ENCODE results near the gene ELMOD2. TPM values are rescaled to one million over a fixed set of nuclear protein-coding genes. Genes with fewer than 3 reads are reported as not detected.

ELMOD2 gene
- total and polyA plus RNA-seq, 2 of the 13 experiments (the other 11 are each of a cell fraction or from before 2014, with no cell fraction given) = 10.2 to 38.1 TPM

DNA sequence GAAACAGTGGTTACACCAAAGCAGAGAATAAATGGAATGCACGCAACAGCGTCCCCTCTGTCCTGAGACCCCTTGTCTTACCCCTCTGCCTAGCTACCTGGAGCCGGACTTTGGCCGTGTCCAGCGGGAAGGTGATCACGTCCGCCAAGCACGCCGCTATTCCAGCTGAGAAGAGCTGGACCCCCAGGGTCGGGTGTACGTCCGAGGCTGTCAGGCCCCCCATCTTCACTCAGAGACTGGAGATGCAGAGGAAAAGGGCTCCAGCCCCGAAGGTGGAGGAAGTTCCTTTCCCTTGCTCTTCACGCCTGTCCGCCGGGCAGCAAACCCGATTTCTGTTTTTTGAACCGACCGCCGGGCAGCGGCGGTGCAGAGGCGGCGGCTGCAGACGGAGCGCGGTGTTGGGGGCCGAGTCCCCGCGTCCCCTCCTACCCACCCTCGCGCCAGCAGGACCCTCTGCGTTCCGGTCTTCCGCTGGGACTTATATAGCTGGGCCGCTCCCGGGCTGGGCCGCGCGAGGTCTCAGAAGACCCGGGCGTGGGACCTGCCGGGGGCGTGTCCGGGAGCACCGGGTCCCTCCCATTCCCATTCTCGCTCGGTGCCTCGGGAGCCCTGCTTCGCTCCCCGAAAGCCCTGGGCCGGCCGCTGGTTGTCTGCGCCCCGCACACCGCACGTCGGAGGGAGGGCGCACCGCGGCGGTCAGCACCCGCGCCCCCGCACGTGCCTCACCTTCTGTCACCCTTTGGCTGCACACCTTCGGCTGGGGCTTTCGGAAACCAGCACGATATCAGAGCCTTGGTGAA is 44.7 kb downstream of the ELMOD2 start, which contains the start of gene UCP1 (continued):
- TF ChIP-seq, protein P1, sequence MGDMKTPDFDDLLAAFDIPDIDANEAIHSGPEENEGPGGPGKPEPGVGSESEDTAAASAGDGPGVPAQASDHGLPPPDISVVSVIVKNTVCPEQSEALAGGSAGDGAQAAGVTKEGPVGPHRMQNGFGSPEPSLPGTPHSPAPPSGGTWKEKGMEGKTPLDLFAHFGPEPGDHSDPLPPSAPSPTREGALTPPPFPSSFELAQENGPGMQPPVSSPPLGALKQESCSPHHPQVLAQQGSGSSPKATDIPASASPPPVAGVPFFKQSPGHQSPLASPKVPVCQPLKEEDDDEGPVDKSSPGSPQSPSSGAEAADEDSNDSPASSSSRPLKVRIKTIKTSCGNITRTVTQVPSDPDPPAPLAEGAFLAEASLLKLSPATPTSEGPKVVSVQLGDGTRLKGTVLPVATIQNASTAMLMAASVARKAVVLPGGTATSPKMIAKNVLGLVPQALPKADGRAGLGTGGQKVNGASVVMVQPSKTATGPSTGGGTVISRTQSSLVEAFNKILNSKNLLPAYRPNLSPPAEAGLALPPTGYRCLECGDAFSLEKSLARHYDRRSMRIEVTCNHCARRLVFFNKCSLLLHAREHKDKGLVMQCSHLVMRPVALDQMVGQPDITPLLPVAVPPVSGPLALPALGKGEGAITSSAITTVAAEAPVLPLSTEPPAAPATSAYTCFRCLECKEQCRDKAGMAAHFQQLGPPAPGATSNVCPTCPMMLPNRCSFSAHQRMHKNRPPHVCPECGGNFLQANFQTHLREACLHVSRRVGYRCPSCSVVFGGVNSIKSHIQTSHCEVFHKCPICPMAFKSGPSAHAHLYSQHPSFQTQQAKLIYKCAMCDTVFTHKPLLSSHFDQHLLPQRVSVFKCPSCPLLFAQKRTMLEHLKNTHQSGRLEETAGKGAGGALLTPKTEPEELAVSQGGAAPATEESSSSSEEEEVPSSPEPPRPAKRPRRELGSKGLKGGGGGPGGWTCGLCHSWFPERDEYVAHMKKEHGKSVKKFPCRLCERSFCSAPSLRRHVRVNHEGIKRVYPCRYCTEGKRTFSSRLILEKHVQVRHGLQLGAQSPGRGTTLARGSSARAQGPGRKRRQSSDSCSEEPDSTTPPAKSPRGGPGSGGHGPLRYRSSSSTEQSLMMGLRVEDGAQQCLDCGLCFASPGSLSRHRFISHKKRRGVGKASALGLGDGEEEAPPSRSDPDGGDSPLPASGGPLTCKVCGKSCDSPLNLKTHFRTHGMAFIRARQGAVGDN (CRISPR knock-in tag; IDR thresholded peaks at IDR 0.05) = peak; percentile 55
- TF ChIP-seq NFKB2 (CRISPR knock-in tag; IDR thresholded peaks at IDR 0.05; ENCODE audit: borderline replicate concordance) (0 out of 2 replicates have a peak, but pooled peaks have one; percentile 28), FOSL2 (CRISPR knock-in tag; IDR thresholded peaks at IDR 0.05) (no peak), NCOA1 (CRISPR knock-in tag; IDR thresholded peaks at IDR 0.05) (0 out of 2 replicates have a peak, but pooled peaks have one; percentile 78), ZEB1 (IDR thresholded peaks at IDR 0.05; ENCODE audit: insufficient replicate concordance, low read depth) (peak; percentile 46), GABPB1 (CRISPR knock-in tag; IDR thresholded peaks at IDR 0.05) (peak; percentile 37; the same call in 1 of the 2 replicates), ZNF598 (CRISPR knock-in tag; IDR thresholded peaks at IDR 0.05; ENCODE audit: borderline replicate concordance) (no peak), ZSCAN22 (CRISPR knock-in tag; IDR thresholded peaks at IDR 0.05) (no peak), MYC (CRISPR knock-in tag; IDR thresholded peaks at IDR 0.05; ENCODE audit: borderline replicate concordance) (0 out of 2 replicates have a peak, but pooled peaks have one; percentile 33), JUN (CRISPR knock-in tag; IDR thresholded peaks at IDR 0.05) (no peak), CENPT (CRISPR knock-in tag; IDR thresholded peaks at IDR 0.05; ENCODE audit: low read depth) (no peak), ZNF891 (CRISPR knock-in tag; IDR thresholded peaks at IDR 0.05) (no peak), ZNF766 (CRISPR knock-in tag; IDR thresholded peaks at IDR 0.05; ENCODE audit: borderline replicate concordance) (no peak)
- TF ChIP-seq, protein P2, sequence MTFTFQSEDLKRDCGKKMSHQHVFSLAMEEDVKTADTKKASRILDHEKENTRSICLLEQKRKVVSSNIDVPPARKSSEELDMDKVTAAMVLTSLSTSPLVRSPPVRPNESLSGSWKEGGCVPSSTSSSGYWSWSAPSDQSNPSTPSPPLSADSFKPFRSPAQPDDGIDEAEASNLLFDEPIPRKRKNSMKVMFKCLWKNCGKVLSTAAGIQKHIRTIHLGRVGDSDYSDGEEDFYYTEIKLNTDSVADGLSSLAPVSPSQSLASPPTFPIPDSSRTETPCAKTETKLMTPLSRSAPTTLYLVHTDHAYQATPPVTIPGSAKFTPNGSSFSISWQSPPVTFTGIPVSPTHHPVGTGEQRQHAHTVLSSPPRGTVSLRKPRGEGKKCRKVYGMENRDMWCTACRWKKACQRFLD (CRISPR knock-in tag; IDR thresholded peaks at IDR 0.05; ENCODE audit: borderline replicate concordance) = no peak
